GM19351 (cell line): ENCODE results near the gene ALOXE3.
A peak's percentile ranks its signal among the peaks of the same experiment; 100 is the strongest.

Experiments used
- ATAC-seq: cut with Tn5 transposase; IDR thresholded peaks from one replicate; pipeline ENCODE4 v1.9.1; 2021; ENCODE audit warnings: mild to moderate bottlenecking, moderate library complexity; ENCODE audit not compliant: unreplicated experiment

ALOXE3 gene

DNA sequence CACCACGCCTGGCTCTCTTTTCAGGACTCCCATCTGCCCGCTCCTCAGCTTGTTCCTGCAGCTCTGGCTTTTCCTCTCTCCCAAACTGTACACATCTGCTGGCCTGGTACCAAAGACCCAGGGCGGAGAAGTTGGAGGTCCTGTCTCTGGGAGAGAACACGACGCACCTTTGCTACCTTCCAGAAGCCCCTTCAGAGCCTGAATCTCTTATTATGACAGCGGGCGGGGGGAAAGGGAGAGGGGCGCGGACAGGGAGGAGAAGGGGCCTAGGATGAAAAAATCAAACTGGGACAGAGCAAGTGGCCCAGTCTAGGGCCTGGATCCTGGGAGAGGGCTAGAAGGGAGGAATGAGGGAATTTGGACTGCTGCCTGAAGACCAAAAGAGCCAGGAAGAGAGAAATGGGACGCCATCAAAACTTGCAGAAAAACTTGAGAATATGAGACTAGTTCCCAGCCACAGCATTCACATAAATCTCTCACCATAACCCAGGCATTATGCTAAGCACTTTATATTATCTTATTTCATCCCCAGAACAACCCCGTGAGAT, 36.4 kb upstream of the ALOXE3 start:
- ATAC-seq = no peak

- ATAC-seq = no peak
These were observed 35.8 kb upstream of the ALOXE3 start for GRCh38 chr17:8153957-8154607.

DNA sequence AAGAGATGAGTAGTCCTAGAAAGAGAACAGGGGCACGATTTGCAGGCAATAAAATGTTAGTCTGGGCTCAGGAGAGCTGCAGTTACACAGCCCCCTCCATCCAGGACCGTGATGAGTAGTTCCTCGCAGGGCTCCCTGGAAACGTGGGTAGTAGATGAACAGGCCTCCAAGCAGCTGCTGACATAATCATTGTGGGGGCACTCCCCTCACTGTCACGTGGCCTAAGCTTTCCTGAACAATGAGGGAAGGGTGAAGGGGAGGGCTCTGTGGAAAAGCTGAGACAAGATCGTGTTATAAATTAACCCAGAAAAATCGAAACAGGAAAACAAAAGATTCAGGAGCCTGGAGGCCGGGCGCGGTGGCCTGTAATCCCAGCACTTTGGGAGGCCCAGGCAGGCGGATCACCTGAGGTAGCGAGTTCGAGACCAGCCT, 35.2 kb upstream of the ALOXE3 start:
- no peak for ATAC-seq

GRCh38 chr17:8153031-8153451, 34.7 kb upstream of the ALOXE3 start:
- no peak for ATAC-seq

GRCh38 chr17:8152112-8152775, 33.9 kb upstream of the ALOXE3 start, which contains the start of gene PER1:
Gene PER1 (minus strand): TSS chr17:8152404. CDS start chr17:8150706, 1,698 bp downstream.
- no peak for ATAC-seq

DNA sequence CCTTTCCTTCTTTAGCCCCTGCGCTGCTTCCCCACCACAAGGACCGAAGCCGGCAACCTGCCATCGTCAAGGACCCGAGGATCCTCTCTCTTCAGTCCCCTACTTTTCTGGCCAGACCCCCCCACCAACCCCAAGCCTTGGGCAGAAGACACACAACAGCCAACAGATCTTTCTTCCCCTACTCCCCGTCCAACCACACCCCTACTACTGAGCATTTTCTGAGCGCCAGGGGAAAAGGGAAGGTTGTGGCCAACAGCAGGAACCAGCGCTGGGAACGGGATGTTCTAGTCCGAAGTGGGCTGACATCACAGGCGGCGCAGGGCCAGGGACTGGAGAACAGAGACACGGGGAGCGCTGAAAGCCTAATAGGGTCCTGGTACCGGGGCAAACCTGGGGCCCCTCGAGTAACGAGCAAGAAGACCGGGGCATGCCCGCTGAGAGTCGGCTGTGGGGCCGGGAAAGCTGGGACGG, 33.4 kb upstream of the ALOXE3 start:
- no peak for ATAC-seq

GRCh38 chr17:8151120-8151640, 32.9 kb upstream of the ALOXE3 start:
- peak; percentile 45 for ATAC-seq

DNA sequence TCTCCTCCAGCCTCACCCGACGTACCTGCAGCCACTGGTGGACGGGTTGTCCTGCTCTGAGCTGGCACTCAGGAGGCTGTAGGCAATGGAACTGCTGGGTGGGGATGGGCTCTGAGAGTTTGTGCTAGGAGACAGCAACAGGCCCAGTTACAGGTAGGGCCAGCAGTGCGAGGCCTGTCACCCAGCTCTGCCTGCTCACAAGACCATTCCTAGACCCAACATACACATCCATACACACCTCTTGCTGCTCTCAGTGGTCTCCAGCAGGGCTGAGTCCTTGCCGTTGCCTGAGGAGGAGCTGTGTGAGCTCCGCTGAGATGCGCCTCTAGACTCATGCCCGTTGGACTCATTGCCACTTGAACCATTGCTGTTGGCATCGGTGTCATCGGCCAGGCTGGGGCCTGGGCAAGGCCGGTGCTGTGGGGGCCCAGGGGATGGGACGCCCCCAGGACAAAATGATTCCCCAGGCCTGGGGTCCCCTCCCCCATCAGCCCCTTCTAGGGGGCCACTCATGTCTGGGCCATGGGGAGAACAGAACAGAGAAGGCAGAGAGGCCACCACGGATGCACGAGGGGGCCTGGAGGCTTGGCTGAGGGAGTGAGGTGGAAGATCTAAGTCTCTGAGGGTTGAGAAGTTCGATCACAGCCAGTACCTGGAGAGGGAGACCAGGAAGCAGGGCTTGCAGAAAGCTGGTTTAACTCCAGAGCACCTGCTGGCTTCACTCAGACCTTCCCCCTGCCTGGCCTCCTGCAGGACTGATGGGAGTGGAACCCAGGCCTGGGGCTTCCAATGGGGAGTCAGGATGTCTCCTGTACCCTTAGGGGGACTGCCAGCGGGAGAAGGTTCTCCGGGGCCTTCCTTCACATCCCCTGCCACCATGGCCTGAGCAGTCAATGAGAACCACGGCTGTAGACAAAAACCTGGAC, 32.1 kb upstream of the ALOXE3 start:
- peak; percentile 8 for ATAC-seq

GRCh38 chr17:8149419-8150193, 31.3 kb upstream of the ALOXE3 start:
- no peak for ATAC-seq

GRCh38 chr17:8148560-8148959, 30.2 kb upstream of the ALOXE3 start:
- no peak for ATAC-seq

- ATAC-seq = no peak
These were observed 29.6 kb upstream of the ALOXE3 start for GRCh38 chr17:8147805-8148404.

- no peak for ATAC-seq
These were observed 29.0 kb upstream of the ALOXE3 start for GRCh38 chr17:8147141-8147804.

GRCh38 chr17:8146381-8147140, 28.2 kb upstream of the ALOXE3 start:
- no peak for ATAC-seq

GRCh38 chr17:8145811-8146210, 27.5 kb upstream of the ALOXE3 start:
- no peak for ATAC-seq

GRCh38 chr17:8144401-8145231, 26.3 kb upstream of the ALOXE3 start:
- no peak for ATAC-seq

GRCh38 chr17:8143581-8144400, 25.5 kb upstream of the ALOXE3 start:
- ATAC-seq = no peak
